GM19468 (cell line): Measurements from ENCODE around the gene SLC47A2.
A peak's percentile ranks its signal among the peaks of the same experiment; 100 is the strongest.

Experiments used
- ATAC-seq: cut with Tn5 transposase; IDR thresholded peaks from one replicate; pipeline ENCODE4 v1.9.1; 2021; ENCODE audit warnings: mild to moderate bottlenecking, moderate library complexity, moderate number of reproducible peaks; ENCODE audit not compliant: unreplicated experiment; ENCODE audit errors: extremely low read depth

The SLC47A2 gene

GRCh38 chr17:19648475-19649273 is 67.7 kb downstream of the SLC47A2 start, which contains the start of gene ALDH3A2:
Gene ALDH3A2 (plus strand): TSS chr17:19648751. CDS start chr17:19648972, 221 bp downstream.
- ATAC-seq = peak; percentile 77

GRCh38 chr17:19647697-19648474 is 68.5 kb downstream of the SLC47A2 start:
- no peak for ATAC-seq

DNA sequence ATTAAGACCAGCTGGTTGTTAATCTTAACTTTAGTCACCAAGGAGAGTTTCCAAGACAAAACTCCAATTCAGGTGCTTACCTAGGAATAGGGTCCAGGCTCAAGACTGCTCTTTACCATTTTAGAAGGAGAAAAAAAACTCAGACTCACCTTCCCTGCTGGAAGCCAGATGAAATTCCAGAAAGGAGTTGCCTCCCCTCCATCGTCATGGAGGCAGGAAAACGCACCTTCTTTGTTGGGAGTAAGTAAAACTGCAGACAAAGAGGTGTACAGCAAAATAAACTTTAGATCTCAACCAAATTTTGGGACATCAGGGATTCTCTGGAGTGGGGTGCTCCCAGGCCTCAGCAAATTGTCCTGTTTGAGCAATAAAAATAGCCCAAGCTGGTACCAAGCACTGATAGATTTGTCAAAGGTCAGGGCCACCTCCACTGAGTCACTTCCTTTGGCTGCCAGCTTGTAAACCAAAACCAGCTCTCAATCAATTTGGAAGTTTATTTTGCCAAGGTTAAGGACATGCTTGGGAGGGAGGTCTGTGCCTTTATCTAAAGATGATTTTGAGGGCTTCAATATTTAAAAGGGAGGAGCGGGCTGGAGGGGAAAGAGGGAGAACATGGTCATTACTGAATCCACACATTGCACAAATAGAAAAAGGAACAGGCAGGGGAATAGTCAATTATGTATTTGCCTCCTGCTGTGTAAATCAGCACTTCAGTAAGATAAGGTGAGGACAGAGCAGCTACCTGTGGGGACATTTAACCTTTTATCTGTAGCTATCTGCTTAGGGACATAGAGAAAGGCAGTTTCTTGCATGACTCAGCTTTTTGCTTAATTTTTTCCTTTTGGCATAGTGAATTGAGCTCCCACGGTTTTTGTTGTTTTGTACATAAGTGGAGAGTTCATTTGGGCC is 69.3 kb downstream of the SLC47A2 start:
- no peak for ATAC-seq

DNA sequence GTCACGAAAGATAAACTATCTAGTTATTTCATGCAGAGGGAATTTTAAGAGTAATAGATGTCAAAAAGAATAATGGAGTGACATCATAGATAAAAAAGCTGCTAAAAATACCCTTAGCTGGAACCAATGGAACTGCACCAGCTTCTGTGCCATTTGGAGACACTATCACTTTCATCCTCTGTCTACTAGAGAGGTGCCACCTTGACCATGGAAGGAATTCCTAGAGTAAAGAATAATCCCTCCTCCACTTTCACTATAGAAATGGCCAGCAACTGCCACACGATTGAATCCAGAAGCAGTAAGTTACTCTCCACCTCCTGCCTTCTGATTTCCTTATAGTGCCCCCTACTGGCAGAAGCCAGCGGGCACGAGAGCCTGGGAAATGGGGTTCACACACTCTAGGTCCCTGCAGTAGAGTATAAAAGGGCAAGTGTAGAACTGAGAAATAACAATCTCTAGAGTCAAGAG is 70.6 kb downstream of the SLC47A2 start:
- ATAC-seq = no peak

DNA sequence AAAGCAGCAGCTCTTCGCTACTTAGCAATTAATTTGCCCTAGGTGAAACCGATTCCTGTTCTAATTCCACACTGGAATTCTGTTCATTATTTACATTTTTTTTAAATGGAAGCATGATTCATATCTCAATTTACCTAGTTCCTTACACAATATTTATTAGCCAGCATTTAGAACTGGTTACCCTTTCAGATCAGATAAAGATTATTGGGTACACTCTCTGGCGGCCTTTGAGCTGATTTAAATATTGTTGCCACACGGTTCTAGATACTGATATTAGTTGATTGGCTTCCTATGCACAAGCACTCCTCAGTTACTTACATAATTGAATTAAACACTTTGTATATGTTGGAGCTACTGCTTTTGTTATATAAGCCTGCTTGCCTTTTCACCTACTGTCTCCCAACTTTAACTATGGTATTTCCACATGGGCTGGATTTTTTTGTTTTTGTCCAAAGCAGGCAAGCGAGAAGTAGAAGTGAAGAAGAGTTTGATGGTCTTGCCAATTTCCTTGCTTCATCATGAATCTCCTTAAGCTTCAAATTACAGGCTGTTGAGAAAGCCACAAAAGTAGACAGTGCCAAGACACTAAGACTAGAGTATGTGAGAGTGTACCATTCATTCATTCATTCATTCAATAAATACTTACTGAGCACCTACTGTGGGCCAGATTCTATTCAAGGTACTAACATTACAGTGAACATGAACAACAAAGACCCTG is 71.7 kb downstream of the SLC47A2 start:
- ATAC-seq = no peak

GRCh38 chr17:19642373-19642893 is 74.0 kb downstream of the SLC47A2 start:
- ATAC-seq = no peak

- ATAC-seq = no peak
Measured at GRCh38 chr17:19641687-19642372, 74.6 kb downstream of the SLC47A2 start.

DNA sequence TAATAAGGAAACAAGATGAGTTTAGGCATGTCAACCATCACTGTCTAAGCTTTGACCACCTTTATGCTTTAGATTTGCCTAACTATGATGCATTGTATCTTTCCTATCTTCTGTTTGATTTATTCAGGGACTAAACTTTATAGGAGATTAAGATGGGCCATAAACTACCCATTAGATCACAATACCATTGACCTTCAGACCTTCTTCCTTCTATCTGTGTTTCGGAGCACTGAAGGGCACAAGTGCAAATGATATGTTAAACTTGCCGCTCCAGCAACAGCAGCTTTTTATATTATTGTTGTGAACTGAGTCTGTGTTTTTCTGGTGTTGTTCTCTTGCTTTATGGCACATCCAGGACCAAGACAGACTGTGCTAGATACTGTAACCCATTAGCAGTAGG is 84.5 kb downstream of the SLC47A2 start:
- no peak for ATAC-seq

DNA sequence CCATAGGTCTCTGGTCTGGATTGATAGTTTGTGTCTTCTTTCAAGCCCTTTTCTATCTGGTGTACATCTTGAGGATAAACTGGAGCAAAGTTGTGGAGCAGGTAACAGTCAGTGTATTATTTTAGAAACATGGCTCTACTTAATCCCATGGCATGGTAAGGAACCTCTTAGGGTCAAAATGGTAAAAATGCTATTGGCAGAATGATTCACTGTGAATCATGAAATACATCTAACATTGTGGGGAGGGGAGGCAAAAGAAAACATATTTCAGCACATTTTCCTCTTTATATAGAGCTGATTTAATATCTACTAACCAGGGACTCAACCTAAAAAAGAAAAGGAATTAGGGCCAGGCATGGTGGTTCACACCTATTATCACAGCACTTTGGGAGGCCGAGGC is 85.7 kb downstream of the SLC47A2 start:
- ATAC-seq = no peak

DNA sequence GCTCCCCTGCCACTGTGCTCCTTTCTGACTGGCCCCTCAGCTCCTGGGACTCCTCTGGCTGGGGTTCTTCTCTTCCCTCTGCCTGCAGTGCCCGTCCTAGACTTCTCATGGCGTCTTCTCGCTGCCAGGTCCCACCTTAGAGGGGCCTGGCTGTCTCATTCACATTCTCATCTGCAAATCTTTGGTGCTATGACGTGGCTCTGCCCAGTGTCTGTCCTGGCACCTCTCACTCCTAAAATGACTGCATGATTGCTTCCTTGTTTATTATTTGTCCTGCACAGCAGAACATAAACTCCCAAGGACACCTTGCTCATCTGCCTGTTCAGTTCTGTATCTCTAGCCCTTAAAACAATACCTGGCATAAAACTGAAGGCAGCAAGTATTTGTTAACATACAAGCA is 86.3 kb downstream of the SLC47A2 start:
- no peak for ATAC-seq

DNA sequence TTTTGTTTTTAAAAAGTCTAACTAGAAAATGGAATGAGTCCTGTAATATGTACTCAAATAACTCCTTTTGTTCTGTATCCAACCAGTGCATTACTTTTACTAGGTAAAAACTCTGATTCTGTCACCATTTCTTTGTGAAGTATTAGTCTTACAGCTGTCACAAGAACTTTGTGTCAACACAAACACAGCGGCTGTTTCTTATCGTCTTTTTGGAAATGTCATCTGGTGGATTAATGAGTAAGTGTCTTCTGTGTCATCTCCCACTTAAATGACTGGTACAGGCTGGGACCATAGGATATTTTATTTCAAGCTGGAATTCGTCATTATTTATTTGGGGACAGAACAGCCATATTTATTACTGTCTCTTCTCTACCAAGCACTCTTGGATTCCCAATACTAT is 86.9 kb downstream of the SLC47A2 start:
- no peak for ATAC-seq
